Activated CD4-positive, alpha-beta memory T cell treated with anti-CD3 and anti-CD28 coated beads, Interleukin-2, amount 10 ng/mL, durations not matched to agents 7 days and 5 days (primary cell): Measurements from ENCODE around the gene WDFY1. TPM values are rescaled to one million over a fixed set of nuclear protein-coding genes. Genes with fewer than 3 reads are reported as not detected.

ENCODE experiments used
- CTCF ChIA-PET: fragments of 350-600 bp; sonication (Branson Sonifier 250); formaldehyde crosslinking; loops from one replicate; lab custom pipeline; 2021; ENCODE audit warnings: antibody characterized with exemption, inconsistent platforms; lab: Charles Lee
- POLR2A ChIA-PET: fragments of 350-600 bp; sonication (Branson Sonifier 250); formaldehyde crosslinking; loops from one replicate; lab custom pipeline; 2021; ENCODE audit warnings: antibody characterized with exemption; lab: Charles Lee
- DNase-seq: peaks from one replicate; pipeline ENCODE4 v3.0.0-alpha.2; 2020
- H3K27ac Mint-ChIP-seq: one replicate; pipeline ENCODE4 v1.8.0; 2021; ENCODE audit warnings: mild to moderate bottlenecking, mixed read lengths
- H3K27me3 Mint-ChIP-seq: one replicate; pipeline ENCODE4 v1.8.0; 2021; ENCODE audit warnings: mixed read lengths
- H3K36me3 Mint-ChIP-seq: one replicate; pipeline ENCODE4 v1.8.0; 2021; ENCODE audit warnings: low read depth, mixed read lengths
- H3K4me1 Mint-ChIP-seq: one replicate; pipeline ENCODE4 v1.8.0; 2021; ENCODE audit warnings: mixed read lengths
- H3K4me3 Mint-ChIP-seq: one replicate; pipeline ENCODE4 v1.8.0; 2021; ENCODE audit warnings: mild to moderate bottlenecking, mixed read lengths
- H3K9me3 Mint-ChIP-seq: one replicate; pipeline ENCODE4 v1.8.0; 2021; ENCODE audit warnings: mixed read lengths
- total RNA-seq, 2 experiments: library from RNA; stranded (reverse); gene quantifications; one replicate each; pipeline ENCODE4 v1.2.3, GENCODE V29; 2021

WDFY1 gene
- total RNA-seq, 2 experiments from 2014 or later: 66.2 to 70.9 TPM

GRCh38 chr2:223976635-223977226 lies 31.6 kb upstream of the WDFY1 start:
- Mint-ChIP-seq H3K27ac (no peak overlapping the region), H3K36me3 (no peaks in the 10 kb centered on the region), H3K9me3 (no peaks in the 10 kb centered on the region), H3K27me3 (no peaks in the 10 kb centered on the region), H3K4me1 (no peaks in the 10 kb centered on the region), H3K4me3 (no peak overlapping the region)
- ChIA-PET CTCF (interaction anchor here (1.7 kb wide), 1 partner anchor 17 kb away, joined by 6 read pairs; no protein-coding TSS in a partner anchor), POLR2A (no interaction called here)
- no peak for DNase-seq

DNA sequence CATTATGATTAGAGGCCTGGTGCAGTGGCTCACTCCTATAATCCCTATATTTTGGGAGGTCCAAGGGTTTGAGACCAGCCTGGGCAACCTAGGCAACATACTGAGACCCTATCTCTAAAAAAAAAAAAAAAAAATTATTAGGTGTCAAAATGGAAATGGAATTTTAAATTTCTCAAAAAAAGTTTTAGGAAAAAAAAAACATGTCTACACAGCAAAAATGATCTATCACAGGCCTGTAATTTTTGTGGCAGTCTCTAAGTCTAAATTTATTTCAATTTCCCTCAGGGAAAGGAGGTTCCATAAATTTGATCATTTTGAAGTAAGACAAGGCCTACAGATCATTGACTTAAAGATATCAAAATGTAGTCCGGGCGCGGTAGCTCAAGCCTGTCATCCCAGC lies 28.5 kb upstream of the WDFY1 start:
- H3K36me3 Mint-ChIP-seq: peaks cover 8% of the 10 kb centered on the region
- no peak for DNase-seq
- H3K4me1 Mint-ChIP-seq: peaks cover 3% of the 10 kb centered on the region
- no peak overlapping the region for H3K27ac Mint-ChIP-seq
- no peaks in the 10 kb centered on the region for H3K27me3 Mint-ChIP-seq
- CTCF ChIA-PET: interaction anchor here (0.7 to 1.5 kb wide), 3 partner anchors 15 to 308 kb away, joined by 3 to 4 read pairs (median 3); no protein-coding TSS in a partner anchor
- H3K9me3 Mint-ChIP-seq: no peaks in the 10 kb centered on the region
- no peak overlapping the region for H3K4me3 Mint-ChIP-seq
- POLR2A ChIA-PET: interaction anchor here (2.0 kb wide), 1 partner anchor 16 kb away, joined by 4 read pairs; the partner anchor contains the start of gene MRPL44

DNA sequence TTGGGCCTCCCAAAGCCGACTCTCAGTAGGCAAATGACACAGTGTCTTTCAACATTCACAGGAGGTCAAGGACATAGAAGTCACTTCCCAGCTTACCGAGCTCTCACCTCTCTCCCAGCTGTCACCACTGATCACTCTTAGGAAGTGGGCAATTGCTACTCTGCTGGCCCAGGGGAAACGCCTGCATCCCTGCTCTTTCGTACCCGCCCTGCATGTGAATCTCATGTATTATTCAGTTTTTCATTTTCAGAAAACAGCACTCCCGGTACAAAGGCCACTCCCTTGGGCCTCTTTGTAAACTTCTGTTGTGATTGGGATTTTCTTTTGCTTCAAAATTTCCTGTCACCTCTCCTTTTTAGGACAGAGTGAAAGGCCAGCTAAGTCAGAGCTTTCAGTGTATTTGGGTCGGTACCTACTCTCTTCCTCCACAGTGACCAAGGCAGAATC lies 27.5 kb upstream of the WDFY1 start:
- H3K4me3 Mint-ChIP-seq: no peak overlapping the region

GRCh38 chr2:223971731-223972130 lies 26.6 kb upstream of the WDFY1 start:
- ChIA-PET CTCF (interaction anchor here (2.0 to 5.6 kb wide), 4 partner anchors 11 to 315 kb away, joined by 6 to 82 read pairs (median 30); no protein-coding TSS in a partner anchor), POLR2A (interaction anchor here (1.1 kb wide), 1 partner anchor 12 kb away, joined by 3 read pairs; no protein-coding TSS in a partner anchor)
- peaks cover 18% of the 10 kb centered on the region for H3K36me3 Mint-ChIP-seq
- peaks cover 3% of the 10 kb centered on the region for H3K4me1 Mint-ChIP-seq
- DNase-seq: no peak
- no peaks in the 10 kb centered on the region for H3K27me3 Mint-ChIP-seq
- no peak overlapping the region for H3K4me3 Mint-ChIP-seq
- no peaks in the 10 kb centered on the region for H3K9me3 Mint-ChIP-seq
- no peak overlapping the region for H3K27ac Mint-ChIP-seq

More for the DNA sequence above, 27.5 kb upstream of the WDFY1 start:
- Mint-ChIP-seq H3K9me3 (no peaks in the 10 kb centered on the region), H3K27ac (no peak overlapping the region), H3K4me1 (peaks cover 3% of the 10 kb centered on the region), H3K27me3 (no peaks in the 10 kb centered on the region), H3K36me3 (peaks cover 12% of the 10 kb centered on the region)
- CTCF ChIA-PET: interaction anchor here (0.6 to 5.6 kb wide), 3 partner anchors 17 to 310 kb away, joined by 3 to 82 read pairs (median 3); no protein-coding TSS in a partner anchor
- POLR2A ChIA-PET: interaction anchor here (1.1 to 2.0 kb wide), 2 partner anchors 13 to 15 kb away, joined by 3 to 4 read pairs; partner anchors contain the start of gene MRPL44
- DNase-seq: no peak

- peak; percentile 37 for DNase-seq
- Mint-ChIP-seq H3K9me3 (no peaks in the 10 kb centered on the region), H3K36me3 (peaks cover 24% of the 10 kb centered on the region), H3K4me3 (no peak overlapping the region), H3K27me3 (no peaks in the 10 kb centered on the region), H3K4me1 (peaks cover 5% of the 10 kb centered on the region), H3K27ac (no peak overlapping the region)
- POLR2A ChIA-PET: interaction anchor here (0.9 to 2.4 kb wide), 8 partner anchors 13 to 312 kb away, joined by 3 to 9 read pairs (median 4); partner anchors contain the start of gene MRPL44
- CTCF ChIA-PET: interaction anchor here (0.7 to 5.6 kb wide), 48 partner anchors 9 to 615 kb away, joined by 3 to 82 read pairs (median 4); partner anchors contain the start of genes CUL3, MRPL44 and SERPINE2
These were observed 25.4 kb upstream of the WDFY1 start for GRCh38 chr2:223970343-223971128.

DNA sequence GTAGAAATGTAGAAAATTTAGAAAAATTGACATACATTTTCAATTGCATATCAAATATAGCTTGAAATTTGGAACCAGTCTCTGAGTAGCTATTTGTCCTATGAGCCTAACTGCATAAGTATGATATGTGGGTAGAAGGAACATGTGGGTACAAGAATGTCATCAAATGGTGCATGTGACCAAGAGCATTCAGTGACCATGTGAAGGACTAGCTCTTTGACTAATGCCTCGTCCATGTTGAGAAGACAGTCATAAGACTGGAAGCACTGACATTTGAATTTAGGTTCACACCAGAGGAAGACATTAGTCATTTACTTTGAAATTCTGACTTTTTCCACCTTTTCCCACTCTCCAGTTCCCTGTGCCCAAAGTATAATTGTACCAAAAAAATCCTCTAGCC lies 24.7 kb upstream of the WDFY1 start:
- H3K27me3 Mint-ChIP-seq: no peaks in the 10 kb centered on the region
- no peak for DNase-seq
- H3K36me3 Mint-ChIP-seq: peaks cover 25% of the 10 kb centered on the region
- H3K4me3 Mint-ChIP-seq: no peak overlapping the region
- H3K27ac Mint-ChIP-seq: no peak overlapping the region
- ChIA-PET POLR2A (interaction anchor here (0.8 to 2.4 kb wide), 9 partner anchors 12 to 313 kb away, joined by 3 to 9 read pairs (median 4); partner anchors contain the start of gene MRPL44), CTCF (interaction anchor here (0.6 to 5.6 kb wide), 46 partner anchors 9 to 998 kb away, joined by 3 to 82 read pairs (median 4); partner anchors contain the start of genes CUL3, MRPL44 and SERPINE2)
- peaks cover 5% of the 10 kb centered on the region for H3K4me1 Mint-ChIP-seq
- no peaks in the 10 kb centered on the region for H3K9me3 Mint-ChIP-seq

- POLR2A ChIA-PET: interaction anchor here (0.8 to 2.4 kb wide), 8 partner anchors 11 to 314 kb away, joined by 3 to 9 read pairs (median 4); partner anchors contain the start of gene MRPL44
- Mint-ChIP-seq H3K9me3 (no peaks in the 10 kb centered on the region), H3K4me1 (peaks cover 5% of the 10 kb centered on the region), H3K4me3 (no peak overlapping the region), H3K27me3 (no peaks in the 10 kb centered on the region), H3K27ac (no peak overlapping the region), H3K36me3 (peaks cover 29% of the 10 kb centered on the region)
- DNase-seq: no peak
- CTCF ChIA-PET: interaction anchor here (0.6 to 5.6 kb wide), 24 partner anchors 9 to 998 kb away, joined by 3 to 82 read pairs (median 8); partner anchors contain the start of gene MRPL44
These were observed 24.2 kb upstream of the WDFY1 start for GRCh38 chr2:223969315-223969714.

DNA sequence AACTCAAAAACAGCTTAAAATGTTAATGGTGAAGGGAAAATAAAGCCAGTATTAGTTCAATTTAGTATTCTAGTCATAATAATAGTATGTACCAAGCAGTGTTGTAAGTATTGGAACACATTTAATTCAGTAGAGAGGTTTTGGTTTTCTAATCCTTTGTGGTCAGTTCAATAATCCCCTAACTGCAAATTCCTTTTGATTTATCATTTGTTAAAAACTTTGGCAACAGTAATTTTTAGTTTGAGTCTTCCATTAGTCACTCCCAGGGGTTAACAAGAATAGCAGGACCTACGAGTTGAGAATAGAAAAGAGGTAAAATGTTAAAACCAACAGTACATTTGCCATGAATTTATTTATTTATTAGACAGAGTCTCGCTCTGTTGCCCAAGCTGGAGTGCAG lies 22.8 kb upstream of the WDFY1 start:
- H3K4me1 Mint-ChIP-seq: peaks cover 10% of the 10 kb centered on the region
- H3K4me3 Mint-ChIP-seq: no peak overlapping the region
- DNase-seq: no peak
- POLR2A ChIA-PET: interaction anchor here (1.1 kb wide), 1 partner anchor 10 kb away, joined by 4 read pairs; no protein-coding TSS in a partner anchor
- no peaks in the 10 kb centered on the region for H3K27me3 Mint-ChIP-seq
- no peak overlapping the region for H3K27ac Mint-ChIP-seq
- H3K36me3 Mint-ChIP-seq: peaks cover 35% of the 10 kb centered on the region
- CTCF ChIA-PET: interaction anchor here (0.6 to 5.6 kb wide), 7 partner anchors 10 to 688 kb away, joined by 3 to 82 read pairs (median 5); no protein-coding TSS in a partner anchor
- no peaks in the 10 kb centered on the region for H3K9me3 Mint-ChIP-seq

DNA sequence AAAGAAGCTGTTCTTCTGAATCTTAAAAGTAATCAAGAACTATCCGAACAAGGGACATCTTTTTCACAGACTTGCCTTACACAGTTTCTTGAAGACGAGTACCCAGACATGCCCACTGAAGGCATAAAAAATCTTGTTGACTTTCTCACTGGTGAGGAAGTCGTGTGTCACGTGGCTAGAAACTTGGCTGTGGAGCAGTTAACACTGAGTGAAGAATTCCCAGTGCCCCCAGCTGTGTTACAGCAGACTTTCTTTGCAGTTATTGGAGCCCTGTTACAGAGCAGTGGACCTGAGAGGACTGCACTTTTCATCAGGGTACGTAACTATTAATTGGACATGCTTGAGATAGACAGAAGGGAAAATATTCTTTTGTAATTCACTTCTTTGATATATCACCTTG lies 14.6 kb upstream of the WDFY1 start:
- CTCF ChIA-PET: interaction anchor here (3.7 kb wide), 1 partner anchor 11 kb away, joined by 37 read pairs; no protein-coding TSS in a partner anchor

GRCh38 chr2:223957092-223957851 lies 12.1 kb upstream of the WDFY1 start, which contains the start of gene MRPL44:
MRPL44 (plus strand) TSS chr2:223957463; CDS start chr2:223957473, 10 bp downstream.
- Mint-ChIP-seq H3K4me3 (peak within 1 kb of the TSS; percentile 91), H3K4me1 (peaks cover 61% of the 10 kb centered on the region), H3K9me3 (no peaks in the 10 kb centered on the region), H3K36me3 (peaks cover 34% of the 10 kb centered on the region), H3K27ac (peak within 1 kb of the TSS; percentile 70), H3K27me3 (no peaks in the 10 kb centered on the region)
- DNase-seq: peak; percentile 97
- POLR2A ChIA-PET: interaction anchor here (0.6 to 4.9 kb wide), 13 partner anchors 9 to 185 kb away, joined by 3 to 87 read pairs (median 4); partner anchors contain the start of gene WDFY1
- CTCF ChIA-PET: interaction anchor here (1.0 to 1.8 kb wide), 5 partner anchors 10 to 196 kb away, joined by 3 to 13 read pairs (median 5); no protein-coding TSS in a partner anchor

More for the DNA sequence above, 14.6 kb upstream of the WDFY1 start:
- Mint-ChIP-seq H3K4me3 (peak overlapping the region; percentile 39), H3K36me3 (peaks cover 43% of the 10 kb centered on the region), H3K9me3 (no peaks in the 10 kb centered on the region), H3K4me1 (peaks cover 63% of the 10 kb centered on the region), H3K27ac (peak overlapping the region; percentile 42), H3K27me3 (no peaks in the 10 kb centered on the region)
- POLR2A ChIA-PET: interaction anchor here (0.8 kb wide), 1 partner anchor 12 kb away, joined by 3 read pairs; no protein-coding TSS in a partner anchor
- DNase-seq: no peak

DNA sequence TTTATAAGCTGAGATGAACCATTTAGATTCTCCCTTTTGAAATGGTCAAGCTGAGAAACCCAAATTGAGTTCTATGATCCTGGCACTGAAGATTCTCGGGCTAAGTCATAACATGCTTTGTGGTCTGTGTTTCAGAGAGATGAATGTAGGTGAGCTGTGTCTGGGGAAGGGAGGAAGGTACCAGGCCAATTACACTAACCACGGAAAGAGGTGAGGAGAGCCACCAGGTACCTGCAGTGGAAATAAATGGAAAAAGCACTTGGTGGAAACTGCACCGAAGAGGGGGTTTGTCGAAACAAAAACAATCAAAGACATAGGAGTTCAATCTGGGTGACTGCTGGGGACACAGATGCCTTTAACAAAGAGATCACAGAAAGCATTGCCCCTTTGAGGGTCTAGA lies 11.2 kb upstream of the WDFY1 start:
- ChIA-PET CTCF (interaction anchor here (1.2 kb wide), 1 partner anchor 14 kb away, joined by 5 read pairs; no protein-coding TSS in a partner anchor), POLR2A (interaction anchor here (1.0 to 4.9 kb wide), 3 partner anchors 12 to 91 kb away, joined by 3 to 87 read pairs (median 4); partner anchors contain the start of gene WDFY1)
- peaks cover 24% of the 10 kb centered on the region for H3K36me3 Mint-ChIP-seq
- H3K27ac Mint-ChIP-seq: peak overlapping the region; percentile 61
- peak overlapping the region; percentile 36 for H3K4me3 Mint-ChIP-seq
- no peaks in the 10 kb centered on the region for H3K9me3 Mint-ChIP-seq
- DNase-seq: no peak
- peaks cover 58% of the 10 kb centered on the region for H3K4me1 Mint-ChIP-seq
- no peaks in the 10 kb centered on the region for H3K27me3 Mint-ChIP-seq
